NCI-H128 (cell line): ENCODE data around the gene PCK2.
"Not testable (repeated sequence)": the region's sequence is repeated elsewhere in the genome, so short reads cannot be mapped to it uniquely, and the experiment has no call there.

Source experiments
- DNase-seq: peaks from one replicate; lab custom pipeline; 2025; ENCODE audit not compliant: unreplicated experiment; lab: John Stamatoyannopoulos, UW

The PCK2 gene

GRCh38 chr14:24093901-24094840 is at the start of gene PCK2:
PCK2 (plus strand) TSS chr14:24094311; CDS start chr14:24094406, 95 bp downstream.
- peak; percentile 75 for DNase-seq

DNA sequence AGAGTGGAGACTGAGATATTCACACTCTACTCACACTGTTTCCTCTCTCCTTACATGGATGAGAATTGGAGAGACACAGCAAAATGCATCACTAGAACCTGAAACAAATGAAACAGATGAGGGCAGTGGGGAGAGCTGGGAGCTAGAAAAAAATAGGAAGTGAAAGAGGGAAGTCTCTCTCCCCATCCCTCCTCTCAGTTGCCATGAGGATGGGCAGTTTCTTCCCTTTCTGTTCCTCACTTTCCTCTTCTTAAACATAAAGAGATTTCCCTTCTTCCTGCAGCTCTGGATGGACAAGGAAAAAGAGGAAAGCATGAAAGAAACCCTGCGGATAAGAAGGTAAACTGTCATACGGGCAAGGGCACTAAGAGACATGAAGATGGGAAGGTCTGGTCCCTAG is 45.1 kb upstream of the PCK2 start:
- DNase-seq, result not testable (repeated sequence)

- DNase-seq, result not testable (repeated sequence)
These were observed 43.4 kb upstream of the PCK2 start for GRCh38 chr14:24050753-24051152.

- DNase-seq, result no peak
These were observed 42.8 kb upstream of the PCK2 start for GRCh38 chr14:24051176-24051788.

DNA sequence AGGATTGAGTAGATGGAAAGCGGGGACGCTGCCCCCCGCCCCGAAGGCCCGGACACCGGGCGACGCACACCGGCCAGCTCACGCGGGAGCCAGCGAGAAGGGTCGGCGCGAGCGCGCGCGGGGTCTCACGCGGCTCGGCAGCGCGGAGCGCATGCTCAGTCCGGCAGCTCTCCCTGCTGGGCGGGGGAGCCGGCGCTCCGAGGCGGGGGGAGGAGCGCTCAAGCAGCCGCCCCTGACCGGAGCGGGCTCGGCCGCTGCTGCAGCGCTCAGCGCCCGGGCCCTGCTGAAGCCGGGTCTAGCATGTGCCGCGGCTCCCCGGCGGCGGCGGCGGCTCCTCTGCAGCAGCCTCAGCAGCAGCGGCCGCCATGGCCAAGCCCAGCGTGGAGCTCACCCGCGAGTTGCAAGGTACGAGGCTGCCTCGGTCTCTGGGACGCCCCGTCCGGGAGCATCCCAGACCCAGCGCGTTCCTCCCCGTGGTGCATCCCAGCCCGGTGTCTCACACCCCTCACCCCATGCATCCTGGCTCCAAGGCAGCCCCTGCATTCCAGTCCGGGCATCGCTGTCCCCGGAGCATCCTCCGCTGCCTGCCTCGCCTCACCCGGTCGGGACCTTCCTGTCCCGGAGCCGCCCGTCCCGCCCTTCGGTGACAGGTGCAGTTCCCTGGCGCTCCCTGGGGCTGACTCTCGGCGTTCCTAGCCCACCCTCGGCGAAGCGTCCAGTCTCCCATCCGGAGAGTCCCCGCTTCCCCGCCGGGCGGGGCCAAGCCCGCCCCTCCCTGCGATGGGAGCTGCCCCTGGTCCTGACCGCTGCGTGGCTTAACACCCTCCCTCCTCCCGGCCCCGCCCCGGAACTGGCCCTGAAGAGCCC is 42.1 kb upstream of the PCK2 start, which contains the start of gene CARMIL3:
CARMIL3 (plus strand) TSS at position 221 of the 867 bp plus-strand sequence; CDS start at position 366, 145 bp downstream.
- DNase-seq, result peak; percentile 43

DNA sequence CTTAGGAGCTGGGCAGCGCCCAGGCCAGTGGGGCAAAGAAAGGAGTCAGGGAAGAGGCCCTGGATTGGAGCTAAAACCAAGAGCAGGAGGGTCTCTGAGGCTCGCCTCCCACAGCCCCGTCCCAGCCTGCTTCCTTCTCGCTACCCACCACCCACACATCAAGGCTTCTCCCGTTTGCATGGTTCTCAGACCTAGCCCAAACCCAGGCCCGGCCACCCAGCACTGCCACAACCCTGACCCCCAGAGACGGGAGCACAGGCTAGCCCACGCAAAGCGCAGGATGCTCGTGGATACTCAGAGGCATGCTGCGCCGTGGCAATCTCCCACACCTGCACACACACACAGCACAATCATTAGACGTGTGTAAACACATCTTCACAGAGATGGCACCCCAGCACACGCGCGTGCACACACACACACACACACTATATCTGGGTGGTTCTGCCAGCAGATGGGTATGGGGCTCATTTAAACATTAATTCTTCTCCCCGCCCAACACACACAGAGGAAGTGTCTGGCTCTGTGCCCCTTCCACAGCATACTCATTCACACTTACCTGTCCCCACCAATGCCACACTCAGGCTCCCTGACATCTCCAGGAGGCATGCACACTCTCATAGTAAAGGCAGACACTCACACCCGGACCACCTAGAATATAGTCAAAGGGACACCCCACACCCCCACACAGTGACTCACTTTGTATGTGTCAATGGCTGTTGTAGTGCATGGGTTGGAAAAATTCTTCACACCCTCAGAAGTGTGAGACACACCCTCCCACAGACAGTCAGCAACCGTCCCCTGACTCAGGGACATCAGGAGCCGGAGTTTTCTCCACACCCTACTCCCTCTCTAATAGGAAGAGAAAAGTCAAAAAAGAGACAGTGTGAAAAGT is 41.2 kb upstream of the PCK2 start:
- no peak for DNase-seq

- DNase-seq, result no peak
These were observed 40.4 kb upstream of the PCK2 start for GRCh38 chr14:24053548-24054323.

- DNase-seq, result no peak
These were observed 39.8 kb upstream of the PCK2 start for GRCh38 chr14:24054324-24054641.

DNA sequence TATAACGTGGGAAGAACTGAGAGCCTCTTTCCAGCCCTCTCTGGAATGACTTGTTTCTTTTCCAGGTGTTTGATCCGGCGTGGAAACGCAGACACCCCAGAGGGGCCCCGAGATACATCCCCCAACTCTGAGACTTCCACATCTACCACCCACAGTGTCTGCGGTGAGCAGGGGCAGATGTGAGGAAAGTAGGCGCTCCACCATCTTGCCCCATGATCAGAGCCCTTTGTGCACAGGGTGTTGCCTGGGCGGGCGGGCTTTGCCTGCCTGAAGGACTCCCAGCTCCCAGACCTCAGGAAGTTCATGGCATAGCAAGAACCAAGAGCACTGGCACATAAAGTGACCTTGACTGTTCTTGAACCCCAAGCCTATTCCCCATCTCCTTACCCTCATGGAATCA is 39.5 kb upstream of the PCK2 start:
- DNase-seq, result no peak

DNA sequence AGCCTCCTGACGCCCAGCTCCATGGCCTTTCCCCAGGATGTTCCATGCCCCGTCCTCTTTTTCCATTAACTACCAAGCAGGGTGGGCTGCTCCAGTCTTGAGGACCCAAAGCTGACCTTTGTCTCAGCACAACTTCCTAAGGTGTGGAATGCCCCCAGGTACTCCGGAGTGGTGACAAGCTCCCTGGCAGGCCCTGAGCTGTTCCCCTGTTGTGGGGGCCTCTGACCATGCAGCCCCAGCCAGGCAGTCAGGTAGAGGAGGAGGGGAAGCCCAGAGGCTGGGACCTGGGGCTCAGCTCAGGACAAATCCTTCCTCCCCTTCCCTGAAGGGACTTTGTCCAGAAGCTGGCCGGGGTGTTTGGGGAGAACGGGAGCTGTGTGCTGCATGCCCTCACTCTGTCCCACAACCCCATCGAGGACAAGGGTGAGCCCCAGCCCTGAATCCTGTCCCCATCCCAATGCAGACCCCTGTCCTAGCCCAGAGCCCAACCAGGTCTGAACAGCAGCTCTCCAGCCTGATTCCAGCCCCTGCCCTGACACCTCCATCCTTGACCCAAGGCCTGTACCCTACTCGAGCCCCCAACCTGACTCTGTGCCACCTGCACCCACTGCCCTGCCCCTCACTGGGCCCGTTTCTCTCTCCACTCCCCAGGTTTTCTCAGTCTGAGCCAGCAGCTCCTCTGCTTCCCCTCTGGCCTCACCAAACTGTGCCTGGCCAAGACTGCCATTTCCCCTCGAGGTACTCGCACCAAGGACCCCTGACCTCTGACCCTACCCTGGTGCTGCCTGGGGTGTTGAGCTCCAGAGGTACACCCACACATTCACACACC is 37.9 kb upstream of the PCK2 start:
- no peak for DNase-seq

GRCh38 chr14:24056800-24057184 is 37.3 kb upstream of the PCK2 start:
- DNase-seq, result no peak

DNA sequence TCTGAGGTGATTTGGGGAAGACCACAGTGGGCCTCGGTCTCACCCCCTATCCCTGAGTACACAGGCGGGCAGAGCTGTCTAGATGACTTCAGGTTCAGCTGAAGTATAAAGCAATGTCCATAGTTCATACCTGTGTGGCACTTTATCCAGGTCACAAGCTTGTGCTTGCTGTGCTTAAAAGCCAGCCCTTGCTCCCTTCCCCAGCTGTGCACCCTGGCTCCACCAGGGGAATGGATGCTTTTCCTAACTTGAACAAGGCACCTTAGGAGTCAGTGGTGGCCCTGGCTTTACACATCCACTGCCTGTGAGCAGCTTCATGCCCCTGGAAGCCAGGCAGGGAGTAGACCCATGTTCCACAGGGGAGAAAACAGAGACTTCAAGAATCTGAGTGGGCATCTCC is 36.8 kb upstream of the PCK2 start:
- no peak for DNase-seq

DNA sequence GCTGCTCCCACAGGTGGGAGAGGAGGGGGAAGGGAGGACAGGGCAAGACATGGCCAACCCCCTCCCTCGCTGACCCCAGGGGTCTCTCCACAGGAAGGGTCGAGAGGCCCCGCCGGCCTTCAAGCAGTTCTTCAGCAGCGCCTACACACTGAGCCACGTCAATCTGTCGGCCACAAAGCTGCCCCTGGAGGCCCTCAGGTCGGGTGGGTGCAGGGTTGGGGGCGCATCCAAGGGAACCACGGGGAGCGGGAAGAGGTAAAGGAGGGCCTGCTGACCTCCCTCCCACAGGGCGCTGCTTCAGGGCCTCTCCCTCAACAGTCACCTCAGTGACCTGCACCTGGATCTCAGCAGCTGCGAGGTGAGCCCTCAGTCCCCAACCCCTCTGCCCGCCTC is 36.2 kb upstream of the PCK2 start:
- no peak for DNase-seq

- DNase-seq, result peak; percentile 74
These were observed 35.7 kb upstream of the PCK2 start for GRCh38 chr14:24058260-24058950.

DNA sequence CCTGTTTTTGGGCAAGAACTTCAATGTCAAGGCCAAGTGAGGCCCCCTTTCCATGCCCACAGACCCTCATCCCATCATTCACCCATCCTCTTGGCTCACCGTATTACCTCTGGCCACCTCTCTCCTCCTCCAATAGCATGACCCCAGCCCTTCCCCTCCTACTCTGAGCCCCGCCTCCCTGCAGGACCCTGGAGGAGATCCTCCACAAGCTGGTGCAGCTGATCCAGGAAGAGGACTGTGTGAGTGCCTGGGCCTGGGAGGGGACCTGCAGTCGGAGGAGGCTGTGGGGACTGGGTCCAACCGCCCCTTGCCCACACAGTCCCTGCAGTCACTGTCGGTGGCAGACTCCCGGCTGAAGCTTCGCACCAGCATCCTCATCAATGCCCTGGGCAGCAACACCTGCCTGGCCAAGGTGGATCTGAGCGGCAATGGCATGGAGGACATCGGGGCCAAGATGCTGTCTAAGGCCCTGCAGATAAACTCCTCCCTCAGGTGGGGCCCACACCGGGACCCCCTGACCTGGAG is 35.1 kb upstream of the PCK2 start:
- DNase-seq, result no peak

DNA sequence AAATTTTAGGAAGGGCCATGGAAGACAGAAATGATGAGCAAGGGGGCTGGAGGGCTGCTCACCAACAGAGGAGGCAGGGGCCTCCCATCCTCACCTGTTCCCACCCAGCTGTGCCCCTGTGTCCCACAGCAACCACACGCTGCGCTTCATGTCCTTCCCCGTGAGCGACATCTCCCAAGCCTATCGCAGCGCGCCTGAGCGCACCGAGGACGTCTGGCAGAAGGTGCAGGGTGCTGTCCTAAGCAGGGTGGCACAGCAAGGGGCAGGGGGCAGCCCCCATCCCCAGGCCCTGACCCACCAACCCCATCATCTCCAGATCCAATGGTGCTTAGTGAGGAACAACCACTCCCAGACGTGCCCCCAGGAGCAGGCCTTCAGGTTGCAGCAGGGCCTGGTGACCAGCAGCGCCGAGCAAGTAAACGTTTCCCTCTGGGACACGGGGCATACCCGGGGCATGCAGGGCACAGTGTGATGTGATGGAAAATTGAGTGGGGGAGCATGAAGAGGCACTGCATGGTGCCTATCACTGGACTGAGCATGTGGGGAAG is 34.2 kb upstream of the PCK2 start:
- no peak for DNase-seq

- no peak for DNase-seq
These were observed 33.7 kb upstream of the PCK2 start for GRCh38 chr14:24060443-24060842.
